Astrocyte of the cerebellum (primary cell): Measurements from ENCODE around the gene MAPK7.

Experiments used
- DNase-seq: peaks from one replicate; pipeline ENCODE4 v3.0.0-alpha.2; 2011; ENCODE audit warnings: low read depth
- H3K4me3 ChIP-seq: 2 replicates; pipeline ENCODE4 v1.5.1; 2011; ENCODE audit warnings: mild to moderate bottlenecking, low read depth, low read length, moderate library complexity
- in situ Hi-C: cut with HindIII; loops from 2 replicates; pipeline ENCODE4 v1.10.0; 2017; ENCODE audit warnings: low sequenced_read_pairs
- TF ChIP-seq, protein P1 (sequence below): IDR thresholded peaks from 2 replicates; pipeline ENCODE4 v1.5.1; 2012; ENCODE audit warnings: low read length, low read depth, moderate library complexity, mild to moderate bottlenecking; ENCODE audit errors: missing control alignments

MAPK7 gene

GRCh38 chr17:19415311-19415710 is 37.0 kb downstream of the MAPK7 start:
- no peak for DNase-seq
- H3K4me3 ChIP-seq = no peak overlapping the region
- TF ChIP-seq, protein P1, sequence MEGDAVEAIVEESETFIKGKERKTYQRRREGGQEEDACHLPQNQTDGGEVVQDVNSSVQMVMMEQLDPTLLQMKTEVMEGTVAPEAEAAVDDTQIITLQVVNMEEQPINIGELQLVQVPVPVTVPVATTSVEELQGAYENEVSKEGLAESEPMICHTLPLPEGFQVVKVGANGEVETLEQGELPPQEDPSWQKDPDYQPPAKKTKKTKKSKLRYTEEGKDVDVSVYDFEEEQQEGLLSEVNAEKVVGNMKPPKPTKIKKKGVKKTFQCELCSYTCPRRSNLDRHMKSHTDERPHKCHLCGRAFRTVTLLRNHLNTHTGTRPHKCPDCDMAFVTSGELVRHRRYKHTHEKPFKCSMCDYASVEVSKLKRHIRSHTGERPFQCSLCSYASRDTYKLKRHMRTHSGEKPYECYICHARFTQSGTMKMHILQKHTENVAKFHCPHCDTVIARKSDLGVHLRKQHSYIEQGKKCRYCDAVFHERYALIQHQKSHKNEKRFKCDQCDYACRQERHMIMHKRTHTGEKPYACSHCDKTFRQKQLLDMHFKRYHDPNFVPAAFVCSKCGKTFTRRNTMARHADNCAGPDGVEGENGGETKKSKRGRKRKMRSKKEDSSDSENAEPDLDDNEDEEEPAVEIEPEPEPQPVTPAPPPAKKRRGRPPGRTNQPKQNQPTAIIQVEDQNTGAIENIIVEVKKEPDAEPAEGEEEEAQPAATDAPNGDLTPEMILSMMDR = no peak
- in situ Hi-C loops = no loop called here

- TF ChIP-seq, protein P1 = no peak
- DNase-seq = no peak
- H3K4me3 ChIP-seq = no peak overlapping the region
- in situ Hi-C loops = no loop called here
Observed at GRCh38 chr17:19415806-19416775, 37.8 kb downstream of the MAPK7 start.

DNA sequence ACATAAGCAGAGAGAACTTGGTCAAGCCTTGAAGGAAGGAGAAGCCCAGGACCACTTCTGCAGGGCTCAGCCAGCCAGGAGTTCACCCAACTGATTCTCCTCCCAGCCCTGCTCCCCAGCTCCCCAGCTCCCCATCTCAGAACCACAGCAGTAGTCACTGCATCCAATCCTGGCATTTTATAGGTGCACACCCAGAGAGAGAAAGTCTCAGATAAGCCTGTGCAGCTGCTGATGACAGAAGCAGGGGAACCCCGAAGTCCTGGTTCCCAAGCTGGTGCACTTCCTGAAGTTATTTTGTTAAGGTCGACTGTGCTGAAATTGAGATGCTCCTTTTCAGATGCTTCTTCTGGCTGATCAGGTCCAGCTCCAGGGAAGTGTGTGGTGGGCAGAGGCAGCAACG is 39.3 kb downstream of the MAPK7 start:
- TF ChIP-seq, protein P1 = no peak
- in situ Hi-C loops = no loop called here
- H3K4me3 ChIP-seq = no peak overlapping the region
- no peak for DNase-seq

DNA sequence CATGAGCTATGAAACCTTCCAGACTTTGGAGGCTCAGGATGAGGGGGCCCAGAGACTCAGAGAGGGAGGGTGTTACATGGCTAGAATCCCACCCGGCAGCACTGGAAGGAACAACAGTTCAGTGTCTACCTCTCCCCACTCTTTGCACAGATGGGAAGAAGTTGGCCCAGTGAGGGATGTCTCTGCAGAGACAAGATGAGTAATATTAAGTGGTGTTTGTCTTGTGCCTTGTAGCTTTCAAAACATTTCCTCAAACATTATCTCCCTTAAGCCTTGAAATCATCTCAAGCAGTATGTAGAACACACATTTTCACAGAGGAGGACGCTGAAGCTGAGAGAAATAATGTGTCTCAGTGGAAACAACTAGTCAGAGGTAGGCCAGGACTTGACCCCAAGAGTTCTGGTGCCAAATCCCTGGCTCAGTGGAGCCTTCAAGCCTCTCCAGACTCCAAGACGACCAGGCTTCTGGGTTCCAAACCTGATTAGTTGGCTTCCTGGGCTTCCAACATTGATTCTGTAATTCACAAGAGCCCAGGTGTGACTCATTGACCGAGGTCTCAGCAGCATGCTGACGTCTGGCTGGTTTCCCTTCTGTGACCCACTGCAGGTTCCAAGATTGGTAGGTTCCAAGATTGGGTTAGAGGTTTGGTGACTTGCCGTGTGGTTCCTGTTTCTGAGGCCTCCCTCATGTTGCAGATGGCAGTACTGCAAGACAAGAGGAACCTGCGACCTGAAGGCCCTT is 40.1 kb downstream of the MAPK7 start:
- no peak overlapping the region for H3K4me3 ChIP-seq
- in situ Hi-C loops = no loop called here
- peak; percentile 65 for DNase-seq
- TF ChIP-seq, protein P1 = peak; percentile 17

DNA sequence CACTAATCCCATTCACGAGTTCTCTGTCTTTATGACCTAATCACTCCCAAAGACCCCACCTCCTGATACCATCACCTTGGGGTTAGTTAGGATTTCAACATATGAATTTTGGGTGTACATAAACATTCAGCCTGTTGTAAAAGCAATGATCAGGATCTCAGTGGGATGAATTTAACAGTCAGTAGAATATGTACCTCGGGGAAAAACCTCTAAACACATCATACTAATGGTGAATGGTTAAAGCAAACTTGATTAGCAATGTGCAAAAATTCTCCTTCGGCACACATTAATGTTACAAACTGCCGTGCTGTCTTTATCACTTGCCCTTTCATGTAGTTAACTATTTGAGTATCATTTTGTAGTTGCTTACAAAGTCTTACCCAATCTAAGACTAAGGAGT is 42.9 kb downstream of the MAPK7 start:
- in situ Hi-C loops = no loop called here
- H3K4me3 ChIP-seq = no peak overlapping the region
- no peak for DNase-seq
- TF ChIP-seq, protein P1 = no peak

DNA sequence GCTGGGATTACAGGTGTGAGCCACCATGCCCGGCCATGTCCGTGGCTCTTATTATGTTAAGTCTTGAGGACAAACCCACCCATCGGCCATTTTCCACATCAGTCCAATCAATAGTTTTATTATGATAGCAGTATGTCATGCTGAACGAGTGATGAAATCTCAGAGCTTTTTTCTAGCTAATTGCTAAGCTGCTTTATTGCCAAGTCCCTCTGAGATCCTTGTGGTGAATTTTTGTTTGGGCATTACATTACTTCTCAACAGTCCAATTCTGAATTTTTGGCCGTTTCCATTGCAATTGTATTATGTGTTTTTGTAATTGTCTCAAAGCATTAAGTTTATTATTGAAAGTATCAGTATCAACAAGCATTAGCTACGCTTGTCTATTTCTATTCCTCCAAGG is 43.6 kb downstream of the MAPK7 start:
- TF ChIP-seq, protein P1 = no peak
- DNase-seq = no peak
- no peak overlapping the region for H3K4me3 ChIP-seq
- in situ Hi-C loops = no loop called here
